AG09319 (cell line): ENCODE measurements around the gene CBX6.

Source experiments
- DNase-seq: peaks from one replicate; pipeline ENCODE4 v3.0.0-alpha.2; 2010; ENCODE audit warnings: low read depth; ENCODE audit errors: extremely low read depth
- TF ChIP-seq, protein P1 (sequence below): IDR thresholded peaks from 2 replicates; pipeline ENCODE4 v1.5.1; 2011; ENCODE audit warnings: low read depth, mild to moderate bottlenecking, inconsistent platforms, low read length, moderate library complexity

CBX6 gene

DNA sequence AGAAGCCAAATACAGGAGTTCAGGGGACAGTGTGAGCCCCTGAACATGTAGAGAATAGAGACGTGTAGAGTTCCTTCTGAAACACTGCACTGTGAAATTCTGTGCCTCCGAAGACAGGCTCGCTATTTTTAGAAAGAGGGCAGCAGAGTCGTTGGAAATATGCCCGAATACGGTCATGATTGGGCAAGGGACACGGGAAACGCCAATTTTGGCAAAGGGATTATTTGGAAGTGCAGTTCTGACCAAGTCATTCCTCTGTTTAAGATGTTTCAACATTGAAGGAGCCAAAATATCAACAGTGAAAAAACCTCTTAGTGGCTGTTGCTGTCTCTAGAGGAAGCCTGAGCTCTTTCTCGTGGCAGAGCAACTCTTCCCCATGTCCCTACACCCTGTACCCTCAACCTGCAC, 9.5 kb upstream of the CBX6 start:
- DNase-seq = peak; percentile 80

DNA sequence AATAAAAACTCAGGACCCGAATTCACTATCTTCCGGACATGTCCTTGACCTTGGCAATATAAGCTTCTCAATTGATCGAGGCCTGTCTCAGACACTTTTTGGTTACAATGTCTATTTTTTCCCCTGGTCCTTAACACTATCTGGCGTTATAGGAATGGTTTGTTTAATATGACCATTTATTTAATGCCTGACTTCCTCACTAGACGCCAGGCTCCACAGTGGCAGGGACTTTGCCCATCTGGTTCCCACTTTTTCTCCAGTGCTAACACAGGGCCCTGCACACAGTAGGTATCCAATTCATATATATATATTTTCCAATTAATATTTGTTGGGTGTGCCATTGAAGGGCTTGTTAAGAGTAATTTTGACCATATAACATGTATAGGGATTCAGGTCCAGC, 7.9 kb upstream of the CBX6 start:
- TF ChIP-seq, protein P1, sequence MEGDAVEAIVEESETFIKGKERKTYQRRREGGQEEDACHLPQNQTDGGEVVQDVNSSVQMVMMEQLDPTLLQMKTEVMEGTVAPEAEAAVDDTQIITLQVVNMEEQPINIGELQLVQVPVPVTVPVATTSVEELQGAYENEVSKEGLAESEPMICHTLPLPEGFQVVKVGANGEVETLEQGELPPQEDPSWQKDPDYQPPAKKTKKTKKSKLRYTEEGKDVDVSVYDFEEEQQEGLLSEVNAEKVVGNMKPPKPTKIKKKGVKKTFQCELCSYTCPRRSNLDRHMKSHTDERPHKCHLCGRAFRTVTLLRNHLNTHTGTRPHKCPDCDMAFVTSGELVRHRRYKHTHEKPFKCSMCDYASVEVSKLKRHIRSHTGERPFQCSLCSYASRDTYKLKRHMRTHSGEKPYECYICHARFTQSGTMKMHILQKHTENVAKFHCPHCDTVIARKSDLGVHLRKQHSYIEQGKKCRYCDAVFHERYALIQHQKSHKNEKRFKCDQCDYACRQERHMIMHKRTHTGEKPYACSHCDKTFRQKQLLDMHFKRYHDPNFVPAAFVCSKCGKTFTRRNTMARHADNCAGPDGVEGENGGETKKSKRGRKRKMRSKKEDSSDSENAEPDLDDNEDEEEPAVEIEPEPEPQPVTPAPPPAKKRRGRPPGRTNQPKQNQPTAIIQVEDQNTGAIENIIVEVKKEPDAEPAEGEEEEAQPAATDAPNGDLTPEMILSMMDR = no peak
- DNase-seq = no peak

More for the DNA sequence above, 9.5 kb upstream of the CBX6 start:
- TF ChIP-seq, protein P1 = peak; percentile 17; the same call in 1 of the 2 replicates

DNA sequence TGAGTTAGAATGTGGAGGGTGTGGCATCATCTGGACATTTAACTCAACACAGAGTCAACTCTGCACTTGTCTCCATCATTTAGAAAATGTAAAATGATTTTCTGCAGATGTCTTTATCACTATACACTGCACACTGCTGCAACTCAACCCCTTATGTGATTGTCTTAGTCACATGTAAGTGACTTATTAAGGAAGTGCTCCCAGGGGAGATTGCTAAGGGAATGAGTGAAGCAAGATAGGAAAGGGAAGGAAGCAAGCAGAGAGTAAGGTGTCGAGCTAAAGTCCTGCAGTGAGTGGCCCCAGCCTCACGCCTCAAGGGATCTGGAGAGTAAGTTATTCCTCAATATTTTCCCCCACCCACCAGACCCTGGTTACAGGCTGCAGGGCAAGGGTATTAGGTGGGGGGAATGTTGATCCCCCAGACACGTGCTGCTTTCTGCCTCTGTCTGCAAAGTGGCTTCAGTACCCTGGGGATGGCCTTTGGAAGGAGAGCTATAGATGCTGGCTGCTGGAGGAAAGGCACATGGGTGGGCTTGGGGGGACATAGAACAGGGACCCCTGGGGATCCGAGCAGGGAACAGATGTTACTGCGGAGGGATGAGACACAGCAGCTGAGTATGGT, 7.2 kb upstream of the CBX6 start:
- DNase-seq = no peak
- TF ChIP-seq, protein P1 = no peak

DNA sequence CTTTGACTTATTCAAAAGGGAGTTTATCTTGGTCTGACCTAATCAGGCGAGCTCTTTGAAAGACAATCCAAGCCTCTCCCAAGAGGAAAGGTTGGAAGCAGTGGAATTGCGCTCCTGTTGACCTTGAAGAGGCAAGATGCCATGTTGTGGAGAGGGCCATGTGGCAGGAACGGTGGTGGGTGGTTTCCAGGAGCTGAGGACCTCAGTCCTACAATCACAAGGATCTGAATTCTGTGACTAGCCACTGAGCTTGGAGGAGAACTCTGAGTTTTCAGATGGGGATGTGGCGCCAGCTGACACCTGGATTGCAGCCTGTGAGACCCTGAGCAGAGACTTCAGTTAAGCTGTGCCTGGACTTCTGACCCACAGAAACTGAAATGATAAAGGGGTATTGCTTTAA, 6.0 kb upstream of the CBX6 start:
- DNase-seq = no peak
- TF ChIP-seq, protein P1 = no peak

DNA sequence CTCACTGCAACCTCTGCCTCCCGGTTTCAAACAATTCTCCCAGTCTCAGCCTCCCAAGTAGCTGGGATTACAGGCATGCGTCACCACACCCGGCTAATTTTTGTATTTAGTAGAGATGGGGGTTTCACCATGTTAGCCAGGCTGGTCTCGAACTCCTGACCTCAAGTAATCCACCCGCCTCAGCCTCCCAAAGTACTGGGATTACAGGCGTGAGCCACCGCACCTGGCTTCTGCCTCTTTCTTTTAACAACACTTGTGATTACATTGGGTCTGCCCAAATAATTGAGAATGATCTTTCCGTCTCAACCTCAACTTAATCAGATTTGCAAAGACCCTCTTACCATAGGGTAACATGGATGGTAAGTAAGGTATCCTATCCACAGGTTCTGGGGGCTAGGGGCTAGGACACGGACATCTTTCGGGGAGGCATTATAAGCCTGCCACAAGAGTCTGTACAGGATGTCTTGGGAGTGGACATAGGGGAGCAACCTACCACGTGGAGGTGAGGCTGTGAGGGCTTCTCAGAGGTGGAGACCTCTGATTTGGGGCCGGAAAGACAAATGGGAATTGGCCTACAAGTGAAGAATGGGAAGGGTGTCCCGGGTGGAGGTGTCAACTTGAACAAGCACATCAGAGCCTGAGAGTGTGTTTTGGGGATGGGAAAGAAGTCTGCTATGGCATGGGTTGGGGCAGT, 2.7 kb upstream of the CBX6 start:
- no peak for DNase-seq
- TF ChIP-seq, protein P1 = no peak

DNA sequence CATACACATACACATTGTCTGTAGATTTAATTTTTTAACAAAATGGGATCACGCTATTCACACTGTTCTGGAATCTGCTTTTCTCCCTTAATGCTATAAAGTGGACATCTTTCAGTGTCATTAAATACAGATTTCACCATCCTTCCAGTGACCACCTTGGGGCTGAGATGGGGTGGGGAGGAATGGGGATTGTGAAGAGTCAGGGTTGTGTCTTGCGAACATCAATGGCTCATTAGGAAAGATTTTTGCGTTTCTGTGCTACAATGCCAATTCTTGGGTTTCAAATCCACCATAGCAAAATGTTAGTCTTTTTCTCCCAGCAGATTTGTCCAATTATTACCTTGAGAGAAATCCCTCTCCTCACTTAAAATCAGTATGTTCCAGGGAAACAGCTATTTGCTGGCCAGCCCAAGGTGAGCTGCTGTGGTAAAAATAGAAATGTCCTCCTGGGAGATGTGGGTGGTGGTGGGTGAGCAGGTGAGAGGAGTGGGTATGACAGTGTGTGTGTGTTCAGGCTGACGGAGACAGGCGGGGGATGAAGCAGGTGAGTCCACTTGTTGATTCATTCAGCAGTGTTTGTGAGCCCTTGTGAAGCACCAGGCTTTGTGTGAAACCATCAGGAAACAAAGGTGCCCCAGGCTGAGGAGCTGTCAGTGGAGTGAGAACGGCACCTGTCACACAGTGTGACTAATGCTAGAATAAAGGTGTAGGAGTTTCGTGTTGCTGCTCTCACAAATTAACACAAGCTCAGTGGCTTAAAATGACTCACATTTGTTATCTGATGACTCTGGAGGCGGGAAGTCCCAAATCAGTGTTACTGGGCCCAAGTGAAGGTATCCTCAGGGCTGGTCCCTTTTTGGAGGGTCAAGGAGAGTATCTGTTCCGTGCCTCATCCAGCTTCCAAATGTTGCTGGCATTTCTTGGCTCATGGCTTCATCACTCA, 1.7 kb upstream of the CBX6 start:
- DNase-seq = no peak
- TF ChIP-seq, protein P1 = no peak
